Keratinocyte (primary cell): ENCODE results near the gene SFSWAP. TPM values are rescaled to one million over a fixed set of nuclear protein-coding genes. Genes with fewer than 3 reads are reported as not detected.
A peak's percentile ranks its signal among the peaks of the same experiment; 100 is the strongest.

Source experiments
- DNase-seq: peaks from one replicate; pipeline ENCODE4 v3.0.0-alpha.2; 2011; ENCODE audit warnings: low read depth, missing footprints, low spot score
- FAIRE-seq: peaks from 2 replicates; lab custom pipeline; 2011; peaks lifted over from hg19 to GRCh38; lab: Jason Lieb, UNC
- H2AFZ ChIP-seq: 2 replicates; pipeline ENCODE4 v1.6.0; 2012; ENCODE audit warnings: low read length, control low read depth, inconsistent platforms; ENCODE audit not compliant: control insufficient read depth
- H3K27ac ChIP-seq: 2 replicates; pipeline ENCODE4 v1.5.1; 2011; ENCODE audit warnings: low read length; ENCODE audit not compliant: control insufficient read depth, insufficient read depth
- H3K27me3 ChIP-seq: 3 replicates; pipeline ENCODE4 v1.6.0; 2011; ENCODE audit warnings: low read length; ENCODE audit not compliant: control insufficient read depth, insufficient read depth; ENCODE audit errors: extremely low read depth
- H3K36me3 ChIP-seq, 2 experiments: 2 replicates in 1 of 2; 3 replicates in 1 of 2; pipeline ENCODE4 v1.5.1; 2011; ENCODE audit warnings: low read length in 2 of 2, mild to moderate bottlenecking in 1 of 2; ENCODE audit not compliant: control insufficient read depth in 2 of 2, insufficient read depth in 2 of 2; ENCODE audit errors: extremely low read depth in 1 of 2
- H3K4me1 ChIP-seq: 3 replicates; pipeline ENCODE4 v1.5.1; 2011; ENCODE audit warnings: low read length; ENCODE audit not compliant: control insufficient read depth, insufficient read depth; ENCODE audit errors: extremely low read depth
- H3K4me2 ChIP-seq: 3 replicates; pipeline ENCODE4 v1.6.0; 2011; ENCODE audit warnings: low read depth, low read length; ENCODE audit not compliant: control insufficient read depth, insufficient read depth; ENCODE audit errors: extremely low read depth
- H3K4me3 ChIP-seq, 3 experiments: fragments of 200-600 bp in 1 of 3; sonication (generic) in 1 of 3; 2 replicates in 2 of 3; 3 replicates in 1 of 3; pipeline ENCODE4 v1.5.1; 2011 to 2016; ENCODE audit warnings: low read length in 3 of 3, mild to moderate bottlenecking in 3 of 3, control low read depth in 2 of 3, inconsistent platforms in 1 of 3, low read depth in 1 of 3, mixed read lengths in 1 of 3, mixed run types in 1 of 3, moderate library complexity in 1 of 3; ENCODE audit not compliant: control insufficient read depth in 2 of 3, insufficient read depth in 2 of 3; ENCODE audit errors: extremely low read depth in 1 of 3
- H3K79me2 ChIP-seq: 2 replicates; pipeline ENCODE4 v1.6.0; 2012; ENCODE audit warnings: low read length; ENCODE audit not compliant: control insufficient read depth, insufficient read depth
- H3K9ac ChIP-seq: 3 replicates; pipeline ENCODE4 v1.6.0; 2011; ENCODE audit warnings: low read length; ENCODE audit not compliant: control insufficient read depth, insufficient read depth; ENCODE audit errors: extremely low read depth
- H3K9me1 ChIP-seq: 3 replicates; pipeline ENCODE4 v1.6.0; 2011; ENCODE audit warnings: low read length; ENCODE audit not compliant: control insufficient read depth, insufficient read depth; ENCODE audit errors: extremely low read depth
- H3K9me3 ChIP-seq: 2 replicates; pipeline ENCODE4 v1.5.1; 2012; ENCODE audit warnings: low read depth, low read length; ENCODE audit not compliant: control insufficient read depth
- H4K20me1 ChIP-seq: 3 replicates; pipeline ENCODE4 v1.6.0; 2011; ENCODE audit warnings: low read length; ENCODE audit not compliant: control insufficient read depth, insufficient read depth; ENCODE audit errors: extremely low read depth
- CTCF ChIP-seq, 3 experiments: IDR thresholded peaks in 1 of 3; conservative IDR thresholded peaks in 1 of 3; optimal IDR thresholded peaks in 1 of 3; 2 replicates in 2 of 3; 3 replicates in 1 of 3; pipeline versions ENCODE3 to v1.5.1; 2011; ENCODE audit warnings: low read length in 3 of 3, mild to moderate bottlenecking in 3 of 3, moderate library complexity in 2 of 3, control low read depth in 1 of 3, inconsistent platforms in 1 of 3; ENCODE audit not compliant: insufficient read depth in 2 of 3; ENCODE audit errors: extremely low read depth in 1 of 3
- EZH2 ChIP-seq: IDR thresholded peaks from one replicate; pipeline ENCODE4 v1.6.1; 2012; ENCODE audit warnings: inconsistent platforms, mild to moderate bottlenecking, low read length, moderate library complexity
- dilution Hi-C: fragments of 300-500 bp; cut with MboI; formaldehyde crosslinking; loops from one replicate; pipeline ENCODE4 v1.7.0; 2020; ENCODE audit warnings: low sequenced_read_pairs; ENCODE audit not compliant: extremely low pct_ligation_motif_present
- polyA plus RNA-seq, 5 experiments: library from polyadenylated mRNA; depleted of rRNA in 3 of 5; stranded (reverse) in 3 of 5; stranded (forward) in 1 of 5; unstranded in 1 of 5; fragments of >200 nt; gene quantifications; 1 replicate in 1 of 5; 2 replicates in 3 of 5; 3 replicates in 1 of 5; pipeline versions ENCODE4 v1.2.1 to v1.2.3, GENCODE V29; 2011 to 2012; ENCODE audit warnings: missing spikeins in 2 of 5, low read depth in 1 of 5, low replicate concordance in 1 of 5

The SFSWAP gene
- polyA plus RNA-seq, 1 donor (not counting 4 experiments of a cell fraction or from before 2014, with no cell fraction given) = 13.1 TPM

GRCh38 chr12:131833288-131833895 lies 122.5 kb downstream of the SFSWAP start:
- FAIRE-seq (no peak), DNase-seq (no peak)
- Histone ChIP-seq H3K36me3 (no peaks in the 10 kb centered on the region), H3K9ac (no peak overlapping the region), H3K27me3 (peaks cover 33% of the 10 kb centered on the region), H3K4me2 (no peak overlapping the region), H2AFZ (no peak overlapping the region), H3K9me3 (no peaks in the 10 kb centered on the region), H3K4me1 (peaks cover 8% of the 10 kb centered on the region), H3K4me3 (no peak overlapping the region), H3K27ac (no peak overlapping the region), H3K79me2 (no peaks in the 10 kb centered on the region), H3K9me1 (no peaks in the 10 kb centered on the region), H4K20me1 (no peaks in the 10 kb centered on the region)
- dilution Hi-C loops = no loop called here
- TF ChIP-seq CTCF (optimal IDR thresholded peaks at IDR 0.05 in 1 of 3, IDR thresholded peaks at IDR 0.05 in 1 of 3, conservative IDR thresholded peaks at IDR 0.05 in 1 of 3; ENCODE audit: extremely low read depth in 1 of 3, insufficient read depth in 2 of 3, low read length in 3 of 3) = no peak
- no peak for TF ChIP-seq EZH2

GRCh38 chr12:131833896-131834641 lies 123.2 kb downstream of the SFSWAP start:
- Histone ChIP-seq H3K9me3 (no peaks in the 10 kb centered on the region), H3K4me1 (peaks cover 8% of the 10 kb centered on the region), H3K4me2 (no peak overlapping the region), H3K9me1 (no peaks in the 10 kb centered on the region), H2AFZ (no peak overlapping the region), H3K9ac (no peak overlapping the region), H3K27me3 (peaks cover 27% of the 10 kb centered on the region), H3K4me3 (no peak overlapping the region), H3K79me2 (no peaks in the 10 kb centered on the region), H3K27ac (no peak overlapping the region), H4K20me1 (no peaks in the 10 kb centered on the region), H3K36me3 (no peaks in the 10 kb centered on the region)
- dilution Hi-C loops = no loop called here
- no peak for FAIRE-seq
- TF ChIP-seq EZH2 = no peak
- peak; percentile 59 to 70 (median 59) for TF ChIP-seq CTCF (optimal IDR thresholded peaks at IDR 0.05 in 1 of 3, IDR thresholded peaks at IDR 0.05 in 1 of 3, conservative IDR thresholded peaks at IDR 0.05 in 1 of 3; ENCODE audit: extremely low read depth in 1 of 3, insufficient read depth in 2 of 3, low read length in 3 of 3)
- DNase-seq = no peak
